Adrenal gland (tissue), 12 donors: ENCODE results near the gene GPD1L. TPM values are rescaled to one million over a fixed set of nuclear protein-coding genes. Genes with fewer than 3 reads are reported as not detected.

Experiments
- DNase-seq, 7 donors: peaks; one replicate each; pipeline ENCODE4 v3.0.0-alpha.2; 2019 to 2020
- H3K27ac ChIP-seq, 5 donors: fragments of 200-600 bp; sonication (generic) in 4 of 5; 1 replicate in 3 of 5; 2 replicates in 2 of 5; pipeline versions ENCODE4 v1.5.1 to v1.8.0; 2016 to 2020; ENCODE audit warnings: mild to moderate bottlenecking in 1 of 5
- H3K27me3 ChIP-seq: fragments of 200-600 bp; 2 replicates; pipeline ENCODE4 v1.8.0; 2021
- H3K36me3 ChIP-seq, 2 donors: fragments of 200-600 bp; replicated peaks in 1 of 2; 1 replicate in 1 of 2; 2 replicates in 1 of 2; pipeline versions ENCODE4 v1.5.1 to v1.8.0; 2018 to 2022
- H3K4me1 ChIP-seq, 2 donors: fragments of 200-600 bp; replicated peaks in 1 of 2; 1 replicate in 1 of 2; 2 replicates in 1 of 2; pipeline versions ENCODE4 v1.5.1 to v1.8.0; 2018 to 2021
- H3K4me3 ChIP-seq, 4 donors: fragments of 200-600 bp; sonication (generic) in 3 of 4; one replicate each; pipeline ENCODE4 v1.5.1; 2016 to 2018
- H3K9me3 ChIP-seq, 3 donors: fragments of 200-600 bp; sonication (generic) in 1 of 3; replicated peaks in 1 of 3; 1 replicate in 2 of 3; 2 replicates in 1 of 3; pipeline versions ENCODE4 v1.5.1 to v1.8.0; 2016 to 2021
- POLR2A ChIP-seq, 2 donors: fragments of 450-650 bp; IDR thresholded peaks; one replicate each; pipeline ENCODE4 v1.6.1; 2017; ENCODE audit warnings: antibody characterized with exemption in 2 of 2, mild to moderate bottlenecking in 2 of 2, moderate library complexity in 1 of 2
- WGBS, 4 donors: extraction: QIAGEN DNeasy Blood & Tissue Kit in 2 of 4; methylation state at CpG; one replicate each; pipeline versions ENCODE4 v1.1.5 to v1.1.7; 2013 to 2017; 5-methylcytosine and 5-hydroxymethylcytosine counted together
- intact Hi-C, 2 donors: fragments of 100-400 bp; cut with DNase I; formaldehyde crosslinking; loops; one replicate each; pipeline versions ENCODE4 v1.14.1 to v1.15.0; 2022 to 2023
- polyA plus RNA-seq, 3 donors: library from polyadenylated mRNA; stranded (reverse); fragments of 200-250 nt in 2 of 3; fragments of 350-450 nt in 1 of 3; fragmentation: Illumina TruSeq in 1 of 3; extraction: RNeasy Lipid Tissue Mini Kit (QIAGEN cat#74804) in 1 of 3; gene quantifications; one replicate each; pipeline ENCODE4 v1.2.3, GENCODE V29; 2013 to 2014
- total RNA-seq, 9 donors: library from RNA; depleted of rRNA in 4 of 9; stranded (reverse); fragments of >200 nt in 4 of 9; fragments of 120-200 nt in 1 of 9; fragmentation: NEBNext Ultra II Directional in 1 of 9; extraction: Animal tissue kit (Norgen Biotek cat#: 25700) in 1 of 9; gene quantifications; one replicate each; pipeline versions ENCODE4 v1.1.0 to v1.2.4, GENCODE V29; 2013 to 2023
- TF ChIP-seq, protein P1 (sequence below), 6 experiments: fragments of 450-650 bp in 4 of 6; fragments of 200-600 bp in 2 of 6; sonication (generic) in 1 of 6; IDR thresholded peaks; 1 replicate in 5 of 6; 2 replicates in 1 of 6; pipeline versions ENCODE4 v1.5.1 to v1.8.0; 2016 to 2021; ENCODE audit warnings: antibody characterized with exemption in 6 of 6, mild to moderate bottlenecking in 2 of 6, moderate library complexity in 1 of 6
- donor health status: healthy with polysubstance abuse.
- donor health status: Bipolar disorder and iron deficiency.
- donor health status: DM: yes; HTN: yes; CAD: no.
- donor health status: DM: no; HTN: no; CAD: no.
- donor health status: DM: no; HTN: no; CAD: no.
- donor health status: DM: yes; HTN: yes; CAD: no.

Gene GPD1L
- total and polyA plus RNA-seq, 12 donors = 19.7 to 131 (median 79.1) TPM

GRCh38 chr3:32200490-32200889 is 94.1 kb downstream of the GPD1L start:
- intact Hi-C loops = no loop called here
- H3K4me3 ChIP-seq = no peak overlapping the region
- peak overlapping the region in 2 of 5 donors; percentile 45 to 75 for H3K27ac ChIP-seq
- WGBS, 4 donors = 55 to 68% (median 59%) methylated on average over 7 of the region's 7 CpGs
- no peaks in the 10 kb centered on the region for H3K9me3 ChIP-seq
- DNase-seq = peak; percentile 26 to 73 (median 57)
- H3K36me3 ChIP-seq = no peaks in the 10 kb centered on the region
- TF ChIP-seq, protein P1, sequence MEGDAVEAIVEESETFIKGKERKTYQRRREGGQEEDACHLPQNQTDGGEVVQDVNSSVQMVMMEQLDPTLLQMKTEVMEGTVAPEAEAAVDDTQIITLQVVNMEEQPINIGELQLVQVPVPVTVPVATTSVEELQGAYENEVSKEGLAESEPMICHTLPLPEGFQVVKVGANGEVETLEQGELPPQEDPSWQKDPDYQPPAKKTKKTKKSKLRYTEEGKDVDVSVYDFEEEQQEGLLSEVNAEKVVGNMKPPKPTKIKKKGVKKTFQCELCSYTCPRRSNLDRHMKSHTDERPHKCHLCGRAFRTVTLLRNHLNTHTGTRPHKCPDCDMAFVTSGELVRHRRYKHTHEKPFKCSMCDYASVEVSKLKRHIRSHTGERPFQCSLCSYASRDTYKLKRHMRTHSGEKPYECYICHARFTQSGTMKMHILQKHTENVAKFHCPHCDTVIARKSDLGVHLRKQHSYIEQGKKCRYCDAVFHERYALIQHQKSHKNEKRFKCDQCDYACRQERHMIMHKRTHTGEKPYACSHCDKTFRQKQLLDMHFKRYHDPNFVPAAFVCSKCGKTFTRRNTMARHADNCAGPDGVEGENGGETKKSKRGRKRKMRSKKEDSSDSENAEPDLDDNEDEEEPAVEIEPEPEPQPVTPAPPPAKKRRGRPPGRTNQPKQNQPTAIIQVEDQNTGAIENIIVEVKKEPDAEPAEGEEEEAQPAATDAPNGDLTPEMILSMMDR (IDR thresholded peaks at IDR 0.05) = no peak
- no peak for TF ChIP-seq POLR2A (IDR thresholded peaks at IDR 0.05)
- no peaks in the 10 kb centered on the region for H3K27me3 ChIP-seq
- H3K4me1 ChIP-seq = no peaks in the 10 kb centered on the region

GRCh38 chr3:32200992-32201758 is 94.8 kb downstream of the GPD1L start:
- Histone ChIP-seq H3K27ac (peak overlapping the region in 2 of 5 donors; percentile 45 to 75), H3K27me3 (no peaks in the 10 kb centered on the region), H3K9me3 (no peaks in the 10 kb centered on the region), H3K4me1 (no peaks in the 10 kb centered on the region), H3K36me3 (no peaks in the 10 kb centered on the region), H3K4me3 (no peak overlapping the region)
- WGBS, 4 donors = 58 to 70% (median 59%) methylated on average over 8 to 10 of the region's 10 CpGs
- TF ChIP-seq, protein P1 (IDR thresholded peaks at IDR 0.05) = no peak
- no peak for TF ChIP-seq POLR2A (IDR thresholded peaks at IDR 0.05)
- intact Hi-C loops = no loop called here
- DNase-seq = no peak

DNA sequence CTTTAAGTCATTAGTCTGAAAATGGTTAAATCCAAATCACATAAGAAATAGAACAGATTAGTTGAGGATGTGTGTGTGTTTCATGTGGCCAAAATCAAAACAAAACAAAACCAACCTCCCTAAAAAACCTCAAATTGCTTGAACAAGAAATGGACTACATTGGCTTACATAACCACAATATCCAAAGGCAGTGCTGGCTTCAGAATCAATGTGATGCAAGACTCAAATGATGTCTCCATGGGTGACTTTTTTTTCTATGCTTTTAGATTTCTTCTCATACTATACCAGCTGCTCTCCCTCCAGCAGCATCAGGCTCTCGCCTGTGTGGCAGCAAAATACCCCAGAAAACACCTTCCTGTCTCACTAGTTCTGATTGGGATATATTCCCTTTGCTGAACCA is 96.1 kb downstream of the GPD1L start:
- WGBS, 4 donors = 82 to 97% (median 92%) methylated on average over 1 of the region's 1 CpG
- no peaks in the 10 kb centered on the region for H3K9me3 ChIP-seq
- peaks cover 0 to 4% of the 10 kb centered on the region in 2 donors for H3K4me1 ChIP-seq
- H3K4me3 ChIP-seq = no peak overlapping the region
- no peak overlapping the region for H3K27ac ChIP-seq
- TF ChIP-seq, protein P1 (IDR thresholded peaks at IDR 0.05) = no peak
- TF ChIP-seq POLR2A (IDR thresholded peaks at IDR 0.05) = no peak
- no peak for DNase-seq
- no peaks in the 10 kb centered on the region for H3K36me3 ChIP-seq
- intact Hi-C loops = no loop called here
- no peaks in the 10 kb centered on the region for H3K27me3 ChIP-seq

GRCh38 chr3:32203854-32204253 is 97.4 kb downstream of the GPD1L start:
- peak in 2 of 7 donors; percentile 37 to 47 for DNase-seq
- Histone ChIP-seq H3K27me3 (no peaks in the 10 kb centered on the region), H3K9me3 (no peaks in the 10 kb centered on the region), H3K27ac (no peak overlapping the region), H3K36me3 (no peaks in the 10 kb centered on the region), H3K4me3 (no peak overlapping the region), H3K4me1 (peaks cover 4 to 5% of the 10 kb centered on the region in 2 donors)
- intact Hi-C loops = no loop called here
- TF ChIP-seq, protein P1 (IDR thresholded peaks at IDR 0.05) = no peak
- no peak for TF ChIP-seq POLR2A (IDR thresholded peaks at IDR 0.05)
